Skeletal muscle cell (primary cell): Measurements from ENCODE around the gene GMPS.
"Not testable (repeated sequence)": the region's sequence is repeated elsewhere in the genome, so short reads cannot be mapped to it uniquely, and the experiment has no call there.

Experiments
- DNase-seq: peaks from one replicate; pipeline ENCODE4 v3.0.0-alpha.2; 2010; ENCODE audit warnings: low read depth
- H3K4me3 ChIP-seq: 2 replicates; pipeline ENCODE4 v1.5.1; 2011; ENCODE audit warnings: low read depth, mild to moderate bottlenecking, control low read depth, low read length, moderate library complexity

The GMPS gene

DNA sequence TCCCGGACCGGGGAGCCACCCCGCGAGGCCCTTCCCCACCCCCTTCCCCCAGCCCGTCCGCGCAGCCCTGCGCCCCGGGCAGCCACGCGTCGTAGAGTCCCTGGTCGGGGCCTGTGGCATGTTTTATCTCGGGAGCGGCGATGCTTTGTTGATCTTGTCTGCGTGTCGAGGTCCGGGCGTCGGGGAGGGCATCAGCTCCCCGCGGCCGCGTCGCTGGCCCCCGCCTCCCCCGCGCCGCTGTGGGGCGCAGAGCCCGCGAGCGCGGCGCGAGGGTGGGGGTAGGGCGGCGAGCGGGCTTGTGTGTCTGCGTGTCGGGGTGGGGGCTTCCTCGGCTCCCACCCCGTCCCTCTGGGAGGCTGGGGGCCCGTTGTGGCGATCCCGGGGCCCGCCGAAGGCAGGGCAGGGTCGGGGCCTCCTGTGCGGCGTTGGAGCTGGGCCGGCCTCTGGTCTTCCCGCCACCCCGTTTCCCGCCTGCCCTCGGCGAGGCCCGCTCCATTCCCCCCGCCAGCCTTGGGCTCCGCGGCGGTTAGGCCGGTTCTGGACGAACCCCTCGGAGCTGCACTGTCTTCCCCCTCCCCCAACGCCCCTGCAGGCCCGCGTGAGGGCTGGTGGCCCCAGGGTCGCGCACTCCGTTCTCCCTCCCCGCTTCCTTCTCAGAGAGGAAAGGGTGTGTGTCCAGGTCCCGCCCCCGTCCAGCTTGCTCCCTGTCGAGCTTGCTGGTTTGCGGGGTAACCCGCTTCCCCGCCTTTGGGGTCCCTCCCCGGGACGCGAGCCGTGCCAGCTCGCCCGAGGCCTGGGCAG is 695 bp downstream of the GMPS start:
- no peak for DNase-seq
- peak overlapping the region; percentile 97 for H3K4me3 ChIP-seq

DNA sequence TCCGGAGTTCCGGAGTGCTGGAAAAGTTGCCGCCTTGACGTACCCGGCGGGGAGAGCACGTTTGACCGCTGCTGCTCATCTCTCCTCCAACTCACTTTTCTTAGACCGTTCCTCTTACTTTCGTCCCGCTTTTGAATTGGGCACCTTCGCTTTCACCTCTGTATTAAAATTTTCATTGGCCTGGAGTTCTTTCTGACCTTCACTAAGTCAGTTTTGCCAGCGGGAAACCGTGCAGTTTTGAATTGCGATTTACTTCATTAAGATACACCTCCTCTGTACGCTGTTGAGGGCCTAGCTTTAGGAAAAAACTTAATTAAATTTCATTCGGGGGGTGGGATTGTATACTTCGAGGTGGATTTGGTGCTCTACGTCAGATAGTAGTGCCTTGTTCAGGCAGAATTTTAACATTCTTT is 1.3 kb downstream of the GMPS start:
- DNase-seq = no peak

DNA sequence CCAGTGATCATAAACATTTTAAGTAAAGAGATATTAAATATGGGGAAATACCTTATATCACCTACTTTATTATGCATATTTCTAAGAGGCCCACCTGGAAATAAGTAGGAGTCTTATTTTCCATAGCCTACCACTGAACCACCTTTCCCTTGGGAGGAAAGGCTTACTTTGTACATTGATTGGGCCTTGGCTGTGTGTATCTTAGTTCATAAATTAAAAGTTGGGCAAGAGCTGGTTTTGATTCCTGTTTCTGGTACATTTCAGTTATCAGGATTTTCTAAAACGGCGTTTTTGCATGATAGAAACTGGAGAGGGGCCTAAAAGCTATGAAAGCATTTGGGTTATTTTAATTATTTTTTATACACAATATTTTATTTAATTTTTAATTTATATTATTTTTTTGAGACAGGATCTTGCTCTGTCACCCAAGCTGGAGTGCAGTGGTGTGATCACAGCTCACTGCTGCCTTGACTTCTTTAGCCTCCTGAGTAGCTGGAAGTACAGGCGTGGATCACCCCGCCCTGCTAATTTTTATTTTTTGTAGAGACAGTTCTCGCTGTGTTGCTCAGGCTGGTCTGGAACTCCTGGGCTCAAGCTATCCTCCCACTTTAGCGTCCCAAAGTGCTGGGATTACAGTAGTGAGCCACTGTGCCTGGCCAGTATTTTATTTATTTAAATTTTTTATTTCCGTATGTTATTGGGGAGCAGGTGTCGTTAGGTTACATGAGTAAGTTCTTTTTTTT is 2.6 kb downstream of the GMPS start:
- DNase-seq = no peak
- no peak overlapping the region for H3K4me3 ChIP-seq

More for the DNA sequence above, 1.3 kb downstream of the GMPS start:
- peak overlapping the region; percentile 97 for H3K4me3 ChIP-seq

GRCh38 chr3:155876037-155876436 is 5.6 kb downstream of the GMPS start:
- DNase-seq = no peak
- no peak overlapping the region for H3K4me3 ChIP-seq

DNA sequence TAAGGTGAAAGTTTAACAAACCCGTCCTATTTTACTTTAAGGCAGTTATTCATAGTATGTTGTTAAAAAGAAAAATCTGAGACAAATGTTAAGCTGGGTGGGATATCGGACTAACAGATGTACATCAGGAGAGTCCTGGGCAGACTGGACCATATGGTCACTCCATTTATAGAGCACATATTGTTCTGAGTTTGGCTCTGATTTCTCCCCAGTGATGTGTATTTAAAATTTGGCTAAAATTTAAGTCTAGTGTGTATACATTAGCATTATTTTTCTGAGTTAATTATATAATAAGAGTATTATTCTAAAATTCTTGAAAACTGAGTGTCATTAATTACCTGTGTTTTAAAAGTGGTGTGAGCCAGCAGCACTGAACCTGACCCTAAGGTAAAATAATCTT is 6.1 kb downstream of the GMPS start:
- H3K4me3 ChIP-seq = no peak overlapping the region
- no peak for DNase-seq

DNA sequence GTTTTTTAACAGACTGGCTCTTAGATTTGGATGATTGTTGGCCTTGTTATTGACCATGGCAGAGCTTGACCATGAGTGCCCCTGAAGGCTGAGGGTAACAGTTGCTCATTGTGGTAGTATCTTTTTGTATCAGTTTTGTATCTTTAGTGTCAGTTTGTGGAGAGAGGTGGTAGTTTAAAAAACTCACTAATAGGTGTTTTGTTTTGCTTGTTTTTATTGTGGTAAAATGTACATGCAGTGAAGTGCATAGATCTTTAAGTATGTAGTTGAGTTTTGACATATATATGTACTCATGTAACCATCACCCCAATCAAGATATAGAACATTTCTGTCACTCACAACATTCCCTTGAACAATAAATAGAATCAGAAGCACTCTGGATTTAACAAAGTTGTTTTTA is 9.8 kb downstream of the GMPS start:
- DNase-seq = no peak
- H3K4me3 ChIP-seq = no peak overlapping the region

- DNase-seq = no peak
- no peak overlapping the region for H3K4me3 ChIP-seq
Measured at GRCh38 chr3:155884292-155884691, 13.8 kb downstream of the GMPS start.

DNA sequence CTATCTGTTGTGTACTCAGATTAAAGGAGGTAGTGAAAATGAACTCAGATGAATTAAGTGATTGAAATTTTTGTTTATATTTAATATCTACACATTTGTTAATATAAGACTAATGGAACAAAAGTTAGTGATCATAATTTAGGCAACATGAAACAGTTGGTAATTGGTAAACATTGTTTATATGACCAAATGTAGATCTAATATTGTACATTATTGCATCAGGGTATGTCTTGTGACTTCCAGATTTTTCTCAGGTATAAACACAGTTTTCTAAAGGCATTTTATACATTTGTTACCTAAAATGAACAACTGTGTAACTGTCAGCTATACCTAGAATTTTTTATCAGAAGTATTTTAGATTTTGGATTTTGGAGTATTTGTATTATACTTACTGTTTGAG is 14.8 kb downstream of the GMPS start:
- DNase-seq = no peak
- no peak overlapping the region for H3K4me3 ChIP-seq

DNA sequence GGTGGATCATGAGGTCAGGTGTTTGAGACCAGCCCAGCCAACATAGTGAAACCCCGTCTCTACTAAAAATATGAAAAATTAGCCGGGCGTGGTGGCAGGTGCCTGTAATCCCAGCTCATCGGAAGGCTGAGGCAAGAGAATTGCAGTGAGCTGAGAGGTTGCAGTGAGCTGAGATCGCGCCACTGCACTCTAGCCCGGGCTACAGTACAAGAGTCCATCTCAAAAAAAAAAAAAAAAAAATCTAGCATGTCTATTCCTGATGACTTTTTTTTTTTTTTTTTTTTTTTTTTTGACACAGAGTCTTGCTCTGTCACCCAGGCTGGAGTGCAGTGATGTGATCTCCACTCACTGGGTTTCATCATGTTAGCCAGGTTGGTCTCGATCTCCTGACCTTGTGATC is 15.9 kb downstream of the GMPS start:
- not testable (repeated sequence) for H3K4me3 ChIP-seq, DNase-seq

DNA sequence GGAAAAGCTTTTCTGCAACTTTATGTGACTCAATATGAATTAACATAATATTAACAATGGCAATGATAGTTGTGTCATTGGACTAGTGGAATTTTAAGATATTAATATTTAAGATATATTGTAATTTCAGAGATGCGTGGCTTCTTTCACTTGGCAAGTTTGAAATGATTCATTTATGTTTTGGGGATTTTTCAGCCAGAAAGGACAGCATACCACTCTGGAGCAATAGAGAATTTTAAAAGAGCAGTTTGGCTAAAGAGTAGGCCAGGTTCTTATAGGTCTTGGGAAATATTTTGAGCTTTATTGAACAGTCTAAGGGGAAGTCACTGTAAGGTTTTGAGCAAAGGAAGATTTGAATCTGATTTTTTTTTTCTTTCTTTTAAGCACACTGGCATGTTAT is 16.5 kb downstream of the GMPS start:
- H3K4me3 ChIP-seq = no peak overlapping the region
- DNase-seq = no peak

- DNase-seq = no peak
- H3K4me3 ChIP-seq = no peak overlapping the region
Measured at GRCh38 chr3:155889212-155889611, 18.8 kb downstream of the GMPS start.

DNA sequence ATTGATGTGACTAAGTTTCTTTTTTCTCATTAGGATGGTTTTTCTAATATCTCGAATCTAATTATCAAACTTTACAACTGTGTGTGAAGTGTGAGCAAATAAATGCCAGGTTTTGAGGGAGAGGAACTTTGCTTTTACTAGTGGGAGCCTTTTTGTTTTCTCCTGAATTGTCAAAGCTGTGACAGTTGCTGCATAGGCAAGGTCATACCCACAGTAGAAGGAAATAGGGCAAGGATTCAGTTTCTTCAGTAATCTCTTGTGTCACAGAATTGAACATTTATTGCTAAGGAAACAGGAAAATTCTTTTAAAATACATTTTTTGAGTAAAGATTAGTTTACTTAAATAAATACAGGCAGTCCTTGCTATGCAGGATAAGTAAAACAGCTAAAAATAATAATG is 19.5 kb downstream of the GMPS start:
- no peak overlapping the region for H3K4me3 ChIP-seq
- no peak for DNase-seq

DNA sequence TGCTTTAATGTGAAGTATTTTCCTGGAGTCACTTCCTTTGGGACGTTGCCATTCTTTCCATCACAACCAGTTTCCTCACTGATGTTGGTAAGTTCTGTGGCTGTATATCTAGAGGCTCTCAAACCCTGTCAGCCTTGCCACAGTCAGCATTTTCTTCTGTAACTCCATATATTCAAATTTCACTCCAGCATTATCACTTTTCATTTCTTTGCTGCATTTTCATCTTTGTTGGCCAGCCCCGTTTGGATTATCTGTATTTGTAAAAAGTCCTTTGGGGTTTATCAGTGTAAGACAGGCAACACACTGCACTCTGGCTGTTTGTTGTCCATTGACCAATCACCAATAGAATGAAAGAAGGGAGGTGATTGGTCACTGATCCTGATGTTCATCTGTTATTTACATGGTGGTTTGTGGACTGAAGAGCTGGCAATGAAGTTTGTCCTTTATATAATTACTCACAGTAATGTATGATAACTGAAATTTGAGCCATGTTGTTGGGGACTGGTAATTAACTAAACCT is 20.3 kb downstream of the GMPS start:
- H3K4me3 ChIP-seq = no peak overlapping the region
- no peak for DNase-seq

- H3K4me3 ChIP-seq = no peak overlapping the region
- DNase-seq = no peak
Measured at GRCh38 chr3:155891321-155891720, 20.9 kb downstream of the GMPS start.

- DNase-seq = no peak
- H3K4me3 ChIP-seq = no peak overlapping the region
Measured at GRCh38 chr3:155895379-155895900, 25.0 kb downstream of the GMPS start.

DNA sequence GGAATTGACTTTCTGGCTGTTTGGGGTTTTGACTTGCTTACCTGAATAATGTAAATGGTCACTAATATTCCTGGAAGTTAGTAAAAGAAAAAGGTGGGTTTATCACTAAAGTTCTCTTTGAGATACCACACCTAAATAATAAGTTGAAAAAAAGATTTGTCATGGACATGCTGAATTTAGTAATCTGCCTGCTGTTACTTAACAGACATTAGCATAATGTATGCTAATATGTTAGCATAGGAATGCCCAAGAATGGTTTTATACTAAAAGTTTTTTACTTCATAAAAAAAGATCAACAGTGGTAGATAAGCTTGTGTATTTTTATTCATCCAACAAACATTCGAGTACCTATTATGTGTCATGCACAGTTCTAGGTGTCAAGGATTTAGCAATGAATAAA is 36.5 kb downstream of the GMPS start:
- no peak overlapping the region for H3K4me3 ChIP-seq
- DNase-seq = no peak

DNA sequence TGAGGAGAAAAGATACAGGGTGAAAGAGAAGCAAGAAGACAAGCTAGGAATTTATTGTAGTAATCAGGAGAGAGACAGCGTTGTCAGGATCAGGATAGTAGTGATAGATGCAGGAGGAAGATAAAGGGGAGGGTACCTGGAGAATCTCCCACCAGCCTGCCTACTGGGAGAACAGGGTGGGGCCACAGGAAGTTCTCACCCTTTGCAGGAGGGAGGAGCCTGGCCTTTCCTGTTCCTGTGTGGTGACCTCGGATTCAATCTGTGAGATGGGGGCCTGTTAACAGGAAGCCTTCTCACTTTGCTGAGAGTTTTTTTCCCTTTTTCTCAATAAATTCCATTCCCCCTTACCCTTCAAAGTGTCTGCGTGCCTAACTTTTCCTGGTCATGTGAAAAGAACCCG is 37.6 kb downstream of the GMPS start:
- H3K4me3 ChIP-seq = no peak overlapping the region
- no peak for DNase-seq

DNA sequence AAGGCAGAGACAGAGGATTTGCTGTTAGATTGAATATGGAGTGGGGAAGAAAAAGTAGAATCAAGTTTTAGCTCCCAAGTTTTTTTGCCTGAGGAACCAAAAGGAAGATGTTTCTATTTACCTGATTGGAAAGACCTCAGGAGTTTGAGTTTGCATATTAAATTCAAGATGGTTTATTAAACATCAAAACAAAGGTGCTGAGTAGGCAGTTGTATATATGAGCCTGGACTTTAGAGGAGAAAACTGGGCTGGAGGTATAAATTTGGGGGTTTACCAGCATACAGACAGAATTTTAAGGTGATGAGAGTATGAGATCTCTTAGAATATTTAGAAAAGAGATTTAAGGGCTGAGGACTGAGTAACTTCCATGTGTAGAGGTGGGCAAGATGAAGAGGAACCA is 38.2 kb downstream of the GMPS start:
- no peak overlapping the region for H3K4me3 ChIP-seq
- no peak for DNase-seq

GRCh38 chr3:155912090-155912489 is 41.6 kb downstream of the GMPS start:
- no peak for DNase-seq
- H3K4me3 ChIP-seq = no peak overlapping the region

DNA sequence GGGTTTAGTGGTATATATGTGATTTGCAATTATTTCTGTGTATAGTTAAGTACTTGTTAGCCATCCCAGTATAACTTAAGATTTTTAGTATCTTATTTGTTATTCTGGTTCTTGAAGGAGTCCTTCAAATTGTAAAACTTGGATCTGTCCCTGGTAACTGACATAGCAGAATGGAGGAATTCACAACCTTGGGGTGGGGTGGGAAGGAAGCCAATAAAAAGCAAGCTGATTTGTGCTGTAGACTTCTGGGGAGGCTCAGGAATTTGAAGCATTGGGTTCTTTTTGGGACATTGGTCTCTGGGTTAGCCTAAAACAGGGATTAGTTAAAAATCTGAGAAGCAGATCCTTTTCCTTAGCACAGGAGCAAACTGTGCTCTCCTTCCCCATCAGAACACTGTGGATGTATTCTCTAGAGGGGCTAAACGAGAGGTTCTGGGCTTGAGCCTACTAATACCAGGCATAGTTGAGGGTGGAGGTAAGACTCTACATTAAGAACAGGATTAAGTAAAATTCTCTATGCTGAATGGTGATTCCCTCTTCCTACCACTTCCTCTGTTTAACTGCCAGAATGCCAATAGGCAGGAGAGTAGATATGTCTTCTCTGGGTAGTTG is 42.2 kb downstream of the GMPS start:
- peak; percentile 23 for DNase-seq
- H3K4me3 ChIP-seq = no peak overlapping the region
